BE2C (cell line): ENCODE data around the gene MYMK.

ENCODE experiments used
- DNase-seq: peaks from one replicate; pipeline ENCODE4 v3.0.0-alpha.2; 2020
- H3K27me3 ChIP-seq: fragments of 250-450 bp; sonication (Bioruptor Pico); 2 replicates; pipeline ENCODE4 v1.5.1; 2020; ENCODE audit warnings: mild to moderate bottlenecking
- H3K36me3 ChIP-seq: fragments of 250-450 bp; sonication (Bioruptor Pico); 2 replicates; pipeline ENCODE4 v1.5.1; 2020; ENCODE audit warnings: mild to moderate bottlenecking
- H3K4me1 ChIP-seq: fragments of 250-450 bp; sonication (Bioruptor Pico); 2 replicates; pipeline ENCODE4 v1.5.1; 2020
- H3K4me3 ChIP-seq: 2 replicates; pipeline ENCODE4 v1.5.1; 2011; ENCODE audit warnings: low read depth, low read length
- H3K9me3 ChIP-seq: fragments of 250-450 bp; sonication (Bioruptor Pico); 2 replicates; pipeline ENCODE4 v1.5.1; 2020
- TF ChIP-seq, protein P1 (sequence below): IDR thresholded peaks from 2 replicates; pipeline ENCODE4 v1.5.1; 2012; ENCODE audit warnings: mild to moderate bottlenecking, low read depth, low read length

MYMK gene

GRCh38 chr9:133483611-133484010 lies 41.1 kb downstream of the MYMK start:
- no peak overlapping the region for H3K4me3 ChIP-seq
- peaks cover 18% of the 10 kb centered on the region for H3K4me1 ChIP-seq
- no peaks in the 10 kb centered on the region for H3K27me3 ChIP-seq
- DNase-seq = no peak
- H3K9me3 ChIP-seq = no peaks in the 10 kb centered on the region
- H3K36me3 ChIP-seq = no peaks in the 10 kb centered on the region
- TF ChIP-seq, protein P1, sequence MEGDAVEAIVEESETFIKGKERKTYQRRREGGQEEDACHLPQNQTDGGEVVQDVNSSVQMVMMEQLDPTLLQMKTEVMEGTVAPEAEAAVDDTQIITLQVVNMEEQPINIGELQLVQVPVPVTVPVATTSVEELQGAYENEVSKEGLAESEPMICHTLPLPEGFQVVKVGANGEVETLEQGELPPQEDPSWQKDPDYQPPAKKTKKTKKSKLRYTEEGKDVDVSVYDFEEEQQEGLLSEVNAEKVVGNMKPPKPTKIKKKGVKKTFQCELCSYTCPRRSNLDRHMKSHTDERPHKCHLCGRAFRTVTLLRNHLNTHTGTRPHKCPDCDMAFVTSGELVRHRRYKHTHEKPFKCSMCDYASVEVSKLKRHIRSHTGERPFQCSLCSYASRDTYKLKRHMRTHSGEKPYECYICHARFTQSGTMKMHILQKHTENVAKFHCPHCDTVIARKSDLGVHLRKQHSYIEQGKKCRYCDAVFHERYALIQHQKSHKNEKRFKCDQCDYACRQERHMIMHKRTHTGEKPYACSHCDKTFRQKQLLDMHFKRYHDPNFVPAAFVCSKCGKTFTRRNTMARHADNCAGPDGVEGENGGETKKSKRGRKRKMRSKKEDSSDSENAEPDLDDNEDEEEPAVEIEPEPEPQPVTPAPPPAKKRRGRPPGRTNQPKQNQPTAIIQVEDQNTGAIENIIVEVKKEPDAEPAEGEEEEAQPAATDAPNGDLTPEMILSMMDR = no peak

- Histone ChIP-seq H3K36me3 (peaks cover 17% of the 10 kb centered on the region), H3K4me1 (peaks cover 3% of the 10 kb centered on the region; the same call in 1 of the 2 replicates), H3K9me3 (no peaks in the 10 kb centered on the region), H3K27me3 (no peaks in the 10 kb centered on the region), H3K4me3 (peak within 1 kb of the TSS; percentile 78)
- TF ChIP-seq, protein P1 = no peak
- peak; percentile 96 for DNase-seq
Observed at GRCh38 chr9:133478851-133479711, 45.7 kb downstream of the MYMK start, which contains the start of gene SLC2A6. Gene SLC2A6, minus strand, starts transcription at chr9:133479099. Its CDS starts 40 bp downstream, at chr9:133479059.

DNA sequence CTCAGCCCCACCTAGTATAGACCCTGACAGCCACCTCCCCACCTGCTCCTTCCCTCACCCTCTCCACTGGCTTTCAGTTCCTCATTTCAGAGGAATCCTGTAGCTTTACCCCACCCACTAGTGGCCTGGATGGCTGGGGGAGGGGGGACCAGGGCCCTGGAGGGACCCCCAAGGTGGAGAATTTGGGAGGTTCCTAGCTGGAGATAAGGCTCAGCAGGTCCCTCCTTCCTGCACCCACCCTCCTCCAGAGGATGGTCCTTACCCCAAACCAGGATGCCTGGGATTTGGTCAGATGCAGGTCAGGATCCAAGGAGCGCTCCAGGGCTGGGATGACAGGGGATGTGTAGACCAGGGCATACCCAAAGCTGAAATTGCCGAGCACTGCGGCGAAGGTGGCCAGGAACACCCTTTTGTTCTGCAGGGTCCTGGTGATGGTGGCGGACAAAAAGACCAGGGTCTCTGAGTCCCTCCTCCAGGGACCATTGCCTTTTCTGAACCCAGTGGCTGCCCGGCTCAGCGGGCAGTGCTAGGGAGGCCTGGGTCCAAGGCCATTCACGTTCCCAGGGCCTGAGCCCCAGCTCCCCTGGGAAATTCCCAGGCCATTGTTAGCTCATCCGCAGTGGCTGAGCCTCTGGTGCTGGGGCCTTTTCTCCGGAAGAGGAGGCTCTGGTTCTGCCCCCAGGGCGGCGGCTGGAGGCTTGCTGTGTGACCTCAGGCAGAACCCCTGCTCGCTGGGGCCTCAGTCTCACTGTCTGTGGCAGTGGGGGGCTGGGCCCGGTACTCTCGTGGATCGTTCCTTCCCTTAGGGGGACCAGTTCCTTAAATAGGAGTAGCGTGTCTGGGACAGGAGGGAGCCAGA lies 46.5 kb downstream of the MYMK start:
- peak overlapping the region; percentile 78 for H3K4me3 ChIP-seq
- TF ChIP-seq, protein P1 = no peak
- no peaks in the 10 kb centered on the region for H3K27me3 ChIP-seq
- H3K4me1 ChIP-seq = peaks cover 3% of the 10 kb centered on the region; the same call in 1 of the 2 replicates
- no peaks in the 10 kb centered on the region for H3K9me3 ChIP-seq
- peaks cover 24% of the 10 kb centered on the region for H3K36me3 ChIP-seq
- peak; percentile 82 for DNase-seq

DNA sequence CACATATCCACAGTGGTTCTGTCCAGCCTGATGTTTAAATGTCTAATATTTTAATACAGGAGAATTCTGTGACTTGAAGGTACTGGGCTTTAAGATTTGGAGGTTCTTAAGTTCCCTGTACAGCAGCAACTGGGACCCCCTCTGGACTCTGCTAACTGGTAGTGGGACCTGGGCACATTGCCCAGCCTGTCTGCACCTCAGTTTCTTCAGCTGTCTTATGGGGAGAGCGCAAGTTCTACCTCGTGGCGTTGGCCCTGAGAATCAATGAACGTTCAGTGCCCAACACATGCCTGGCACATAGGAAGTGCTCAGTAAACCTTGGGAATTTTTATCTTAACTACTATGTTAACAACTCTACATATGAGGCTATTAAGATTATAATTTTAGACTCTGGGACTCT lies 47.3 kb downstream of the MYMK start:
- H3K9me3 ChIP-seq = no peaks in the 10 kb centered on the region
- peak overlapping the region; percentile 78; the same call in 1 of the 2 replicates for H3K4me3 ChIP-seq
- peaks cover 29% of the 10 kb centered on the region for H3K36me3 ChIP-seq
- H3K4me1 ChIP-seq = peaks cover 3% of the 10 kb centered on the region; the same call in 1 of the 2 replicates
- H3K27me3 ChIP-seq = no peaks in the 10 kb centered on the region
- TF ChIP-seq, protein P1 = no peak
- no peak for DNase-seq

DNA sequence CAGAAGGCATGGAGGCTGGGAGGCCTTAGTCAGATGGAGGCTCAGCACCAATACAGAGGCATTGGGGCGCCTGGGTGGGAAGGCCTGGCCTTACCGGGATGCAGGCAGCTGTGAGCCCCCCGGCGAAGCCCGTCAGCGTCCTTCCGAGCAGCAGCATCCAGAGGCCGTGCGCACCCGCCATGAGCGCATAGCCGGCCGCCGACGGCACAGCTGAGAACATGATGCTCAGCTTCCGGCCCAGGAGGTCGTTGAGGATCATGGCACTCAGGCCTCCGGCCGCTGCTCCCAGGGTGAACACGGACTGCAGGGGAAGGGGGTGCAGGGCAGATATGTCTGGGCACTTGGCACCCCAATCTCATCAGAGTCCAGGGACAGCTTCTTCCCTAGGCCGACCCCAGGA lies 47.8 kb downstream of the MYMK start:
- Histone ChIP-seq H3K27me3 (no peaks in the 10 kb centered on the region), H3K4me3 (no peak overlapping the region), H3K36me3 (peaks cover 29% of the 10 kb centered on the region), H3K9me3 (no peaks in the 10 kb centered on the region), H3K4me1 (peaks cover 3% of the 10 kb centered on the region; the same call in 1 of the 2 replicates)
- TF ChIP-seq, protein P1 = no peak
- peak; percentile 6 for DNase-seq
